CD4-positive, alpha-beta T cell treated with Interleukin-15 for 1 hour (primary cell): ENCODE measurements around the gene DHRS1.
A peak's percentile ranks its signal among the peaks of the same experiment; 100 is the strongest.

Experiments used
- DNase-seq: peaks from one replicate; pipeline ENCODE4 v3.0.0-alpha.2; 2020

The DHRS1 gene

GRCh38 chr14:24280797-24281460, 18.7 kb downstream of the DHRS1 start:
- no peak for DNase-seq

- peak; percentile 76 for DNase-seq
Measured at GRCh38 chr14:24279301-24280186, 20.0 kb downstream of the DHRS1 start.

GRCh38 chr14:24278424-24278823, 21.2 kb downstream of the DHRS1 start:
- no peak for DNase-seq

- peak; percentile 59 for DNase-seq
Measured at GRCh38 chr14:24277606-24278321, 21.8 kb downstream of the DHRS1 start.

GRCh38 chr14:24277071-24277470, 22.5 kb downstream of the DHRS1 start:
- DNase-seq, result no peak

GRCh38 chr14:24274101-24274543, 25.5 kb downstream of the DHRS1 start:
- DNase-seq, result peak; percentile 55

GRCh38 chr14:24273422-24273998, 26.1 kb downstream of the DHRS1 start:
- DNase-seq, result no peak

GRCh38 chr14:24272467-24272866, 27.1 kb downstream of the DHRS1 start:
- DNase-seq, result no peak

GRCh38 chr14:24271834-24272263, 27.7 kb downstream of the DHRS1 start:
- DNase-seq, result no peak

GRCh38 chr14:24271134-24271833, 28.3 kb downstream of the DHRS1 start, which contains the start of gene RABGGTA:
Gene RABGGTA, minus strand, starts transcription at chr14:24271597. Its CDS starts 482 bp downstream, at chr14:24271115.
- DNase-seq, result peak; percentile 96

GRCh38 chr14:24270537-24271133, 28.9 kb downstream of the DHRS1 start:
- no peak for DNase-seq

- DNase-seq, result no peak
Measured at GRCh38 chr14:24269910-24270536, 29.6 kb downstream of the DHRS1 start.

- DNase-seq, result no peak
Measured at GRCh38 chr14:24269368-24269767, 30.2 kb downstream of the DHRS1 start.

- DNase-seq, result no peak
Measured at GRCh38 chr14:24268225-24268624, 31.4 kb downstream of the DHRS1 start.

- no peak for DNase-seq
Measured at GRCh38 chr14:24267516-24267915, 32.1 kb downstream of the DHRS1 start.

GRCh38 chr14:24266344-24267244, 33.0 kb downstream of the DHRS1 start:
- DNase-seq, result no peak

GRCh38 chr14:24264298-24264697, 35.3 kb downstream of the DHRS1 start:
- DNase-seq, result no peak

GRCh38 chr14:24263848-24264247, 35.7 kb downstream of the DHRS1 start:
- no peak for DNase-seq

GRCh38 chr14:24262821-24263733, 36.5 kb downstream of the DHRS1 start, which contains the start of gene TGM1:
Gene TGM1, minus strand, starts transcription at chr14:24263177. Its CDS starts 825 bp downstream, at chr14:24262352.
- DNase-seq, result no peak
